Liver (tissue), 9 donors: ENCODE measurements around the gene P2RX3. TPM values are rescaled to one million over a fixed set of nuclear protein-coding genes. Genes with fewer than 3 reads are reported as not detected.

Experiments
- DNase-seq: peaks from one replicate; pipeline ENCODE4 v3.0.0-alpha.2; 2017; ENCODE audit warnings: low spot score
- H3K27ac ChIP-seq, 2 donors: one replicate each; pipeline ENCODE4 v1.7.0; 2013; ENCODE audit warnings: inconsistent platforms in 2 of 2, low read length in 2 of 2, control low read depth in 1 of 2, low read depth in 1 of 2, mild to moderate bottlenecking in 1 of 2
- H3K27me3 ChIP-seq, 4 donors: one replicate each; pipeline versions ENCODE4 v1.6.1 to v1.7.0; 2013; ENCODE audit warnings: low read length in 3 of 4, inconsistent platforms in 1 of 4, mild to moderate bottlenecking in 1 of 4, moderate library complexity in 1 of 4; ENCODE audit not compliant: control insufficient read depth in 4 of 4, insufficient read depth in 4 of 4
- H3K36me3 ChIP-seq, 4 donors: one replicate each; pipeline versions ENCODE4 v1.6.1 to v1.7.0; 2013; ENCODE audit warnings: low read length in 3 of 4, mild to moderate bottlenecking in 3 of 4, low read depth in 1 of 4, moderate library complexity in 1 of 4; ENCODE audit not compliant: control insufficient read depth in 4 of 4, insufficient read depth in 3 of 4
- H3K4me1 ChIP-seq, 4 donors: one replicate each; pipeline versions ENCODE4 v1.6.1 to v1.7.0; 2013; ENCODE audit warnings: low read length in 3 of 4, mild to moderate bottlenecking in 3 of 4, moderate library complexity in 1 of 4; ENCODE audit not compliant: control insufficient read depth in 4 of 4, insufficient read depth in 4 of 4
- H3K4me3 ChIP-seq, 3 donors: one replicate each; pipeline versions ENCODE4 v1.6.1 to v1.7.0; 2013; ENCODE audit warnings: low read length in 3 of 3, control low read depth in 1 of 3, low read depth in 1 of 3, mild to moderate bottlenecking in 1 of 3
- H3K9ac ChIP-seq, 2 donors: one replicate each; pipeline ENCODE4 v1.7.0; 2013; ENCODE audit warnings: low read length in 2 of 2, mild to moderate bottlenecking in 2 of 2, moderate library complexity in 2 of 2, control low read depth in 1 of 2, low read depth in 1 of 2
- H3K9me3 ChIP-seq, 4 donors: one replicate each; pipeline versions ENCODE4 v1.6.1 to v1.7.0; 2013; ENCODE audit warnings: low read length in 3 of 4; ENCODE audit not compliant: control insufficient read depth in 4 of 4
- EGR1 ChIP-seq, 2 donors: IDR thresholded peaks; 2 replicates each; pipeline ENCODE4 v1.6.1; 2016 to 2018; ENCODE audit warnings: antibody characterized with exemption in 2 of 2, low read depth in 2 of 2
- FOXA1 ChIP-seq: IDR thresholded peaks from 2 replicates; pipeline ENCODE4 v1.6.1; 2016; ENCODE audit warnings: antibody characterized with exemption
- FOXA2 ChIP-seq: IDR thresholded peaks from 2 replicates; pipeline ENCODE4 v1.6.1; 2016; ENCODE audit warnings: antibody characterized with exemption
- GABPA ChIP-seq, 2 donors: IDR thresholded peaks in 1 of 2; conservative IDR thresholded peaks in 1 of 2; 2 replicates each; pipeline ENCODE4 v1.6.1; 2016; ENCODE audit warnings: antibody characterized with exemption in 2 of 2, mild to moderate bottlenecking in 1 of 2, moderate library complexity in 1 of 2
- HNF4A ChIP-seq, 2 donors: conservative IDR thresholded peaks; 2 replicates each; pipeline ENCODE4 v1.6.1; 2016; ENCODE audit warnings: antibody characterized with exemption in 2 of 2, mild to moderate bottlenecking in 2 of 2
- HNF4G ChIP-seq: IDR thresholded peaks from 2 replicates; pipeline ENCODE4 v1.6.1; 2016; ENCODE audit warnings: antibody characterized with exemption
- JUND ChIP-seq, 2 donors: IDR thresholded peaks; 2 replicates each; pipeline ENCODE4 v1.6.1; 2016; ENCODE audit warnings: antibody characterized with exemption in 2 of 2
- RAD21 ChIP-seq, 2 donors: IDR thresholded peaks; 2 replicates each; pipeline ENCODE4 v1.6.1; 2016; ENCODE audit warnings: antibody characterized with exemption in 2 of 2, mild to moderate bottlenecking in 2 of 2
- RXRA ChIP-seq, 2 donors: IDR thresholded peaks; 2 replicates each; pipeline ENCODE4 v1.6.1; 2017 to 2018; ENCODE audit warnings: antibody characterized with exemption in 2 of 2, mild to moderate bottlenecking in 1 of 2
- SP1 ChIP-seq: IDR thresholded peaks from 2 replicates; pipeline ENCODE4 v1.6.1; 2018; ENCODE audit warnings: antibody characterized with exemption, mild to moderate bottlenecking
- TAF1 ChIP-seq: conservative IDR thresholded peaks from 2 replicates; pipeline ENCODE4 v1.6.1; 2016; ENCODE audit warnings: antibody characterized with exemption, mild to moderate bottlenecking
- YY1 ChIP-seq: IDR thresholded peaks from 2 replicates; pipeline ENCODE4 v1.6.1; 2016; ENCODE audit warnings: antibody characterized with exemption, mild to moderate bottlenecking
- WGBS: extraction: QIAGEN DNeasy Blood & Tissue Kit; methylation state at CpG from one replicate; pipeline ENCODE4 v1.1.7; 2013; 5-methylcytosine and 5-hydroxymethylcytosine counted together
- polyA plus RNA-seq, 2 donors: library from polyadenylated mRNA; stranded (reverse) in 1 of 2; unstranded in 1 of 2; fragments of 200-250 nt in 1 of 2; fragments of >200 nt in 1 of 2; fragmentation: Nextera tagmentation in 1 of 2; extraction: Ambion mirVana in 1 of 2; gene quantifications; one replicate each; pipeline versions ENCODE4 v1.2.1 to v1.2.3, GENCODE V29; 2013 to 2015
- total RNA-seq, 2 donors: library from RNA; depleted of rRNA; stranded (reverse); fragments of >200 nt; gene quantifications; one replicate each; pipeline ENCODE4 v1.2.3, GENCODE V29; 2014
- TF ChIP-seq, protein P1 (sequence below): IDR thresholded peaks from 2 replicates; pipeline ENCODE4 v1.6.1; 2016; ENCODE audit warnings: antibody characterized with exemption, mild to moderate bottlenecking
- TF ChIP-seq, protein P2 (sequence below): IDR thresholded peaks from 2 replicates; pipeline ENCODE4 v1.6.1; 2016; ENCODE audit warnings: antibody characterized with exemption
- TF ChIP-seq, protein P3 (sequence below): fragments of 150-350 bp; IDR thresholded peaks from 2 replicates; pipeline ENCODE4 v1.5.1; 2017; ENCODE audit warnings: improper control_type of control experiment, low read depth, low read length; ENCODE audit not compliant: missing input control
- TF ChIP-seq, protein P4 (sequence below): IDR thresholded peaks from 2 replicates; pipeline ENCODE4 v1.6.1; 2016; ENCODE audit warnings: antibody characterized with exemption
- TF ChIP-seq, protein P5 (sequence below): IDR thresholded peaks from 2 replicates; pipeline ENCODE4 v1.6.1; 2016; ENCODE audit warnings: antibody characterized with exemption
- donor health status: healthy.
- donor health status: healthy.
- donor health status: healthy.
- donor health status: healthy.
- donor health status: healthy.

Gene P2RX3
- total and polyA plus RNA-seq, 4 donors: 0.18 to 0.33 (median 0.23) TPM

DNA sequence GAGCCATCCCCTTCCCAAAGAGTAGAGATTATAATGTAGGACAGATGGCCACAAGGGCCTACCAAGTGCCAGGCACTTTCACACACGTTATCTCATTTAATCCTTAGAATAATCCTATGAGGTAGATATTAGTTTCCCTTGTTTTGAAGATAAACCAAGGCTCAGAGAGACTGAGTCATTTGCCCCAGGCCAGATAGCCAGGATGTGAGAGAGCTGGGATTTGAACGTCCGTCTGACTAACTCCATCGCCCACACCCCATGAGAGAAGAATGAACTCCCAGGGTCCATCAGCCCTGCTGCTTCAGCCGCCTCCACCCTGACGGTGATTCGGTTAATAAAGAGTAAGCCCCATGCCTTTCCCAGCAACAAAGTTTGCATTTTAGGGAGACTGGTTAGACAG lies 32.1 kb downstream of the P2RX3 start:
- Histone ChIP-seq H3K4me1 (no peaks in the 10 kb centered on the region), H3K27me3 (no peaks in the 10 kb centered on the region), H3K9me3 (no peaks in the 10 kb centered on the region), H3K36me3 (no peaks in the 10 kb centered on the region), H3K4me3 (no peak overlapping the region), H3K27ac (no peak overlapping the region), H3K9ac (no peak overlapping the region)
- WGBS: 95% methylated on average over 7 of the region's 7 CpGs
- no peak for TF ChIP-seq GABPA (IDR thresholded peaks at IDR 0.05 in 1 of 2, conservative IDR thresholded peaks at IDR 0.05 in 1 of 2)
- no peak for TF ChIP-seq HNF4A (conservative IDR thresholded peaks at IDR 0.05)
- TF ChIP-seq, protein P1, sequence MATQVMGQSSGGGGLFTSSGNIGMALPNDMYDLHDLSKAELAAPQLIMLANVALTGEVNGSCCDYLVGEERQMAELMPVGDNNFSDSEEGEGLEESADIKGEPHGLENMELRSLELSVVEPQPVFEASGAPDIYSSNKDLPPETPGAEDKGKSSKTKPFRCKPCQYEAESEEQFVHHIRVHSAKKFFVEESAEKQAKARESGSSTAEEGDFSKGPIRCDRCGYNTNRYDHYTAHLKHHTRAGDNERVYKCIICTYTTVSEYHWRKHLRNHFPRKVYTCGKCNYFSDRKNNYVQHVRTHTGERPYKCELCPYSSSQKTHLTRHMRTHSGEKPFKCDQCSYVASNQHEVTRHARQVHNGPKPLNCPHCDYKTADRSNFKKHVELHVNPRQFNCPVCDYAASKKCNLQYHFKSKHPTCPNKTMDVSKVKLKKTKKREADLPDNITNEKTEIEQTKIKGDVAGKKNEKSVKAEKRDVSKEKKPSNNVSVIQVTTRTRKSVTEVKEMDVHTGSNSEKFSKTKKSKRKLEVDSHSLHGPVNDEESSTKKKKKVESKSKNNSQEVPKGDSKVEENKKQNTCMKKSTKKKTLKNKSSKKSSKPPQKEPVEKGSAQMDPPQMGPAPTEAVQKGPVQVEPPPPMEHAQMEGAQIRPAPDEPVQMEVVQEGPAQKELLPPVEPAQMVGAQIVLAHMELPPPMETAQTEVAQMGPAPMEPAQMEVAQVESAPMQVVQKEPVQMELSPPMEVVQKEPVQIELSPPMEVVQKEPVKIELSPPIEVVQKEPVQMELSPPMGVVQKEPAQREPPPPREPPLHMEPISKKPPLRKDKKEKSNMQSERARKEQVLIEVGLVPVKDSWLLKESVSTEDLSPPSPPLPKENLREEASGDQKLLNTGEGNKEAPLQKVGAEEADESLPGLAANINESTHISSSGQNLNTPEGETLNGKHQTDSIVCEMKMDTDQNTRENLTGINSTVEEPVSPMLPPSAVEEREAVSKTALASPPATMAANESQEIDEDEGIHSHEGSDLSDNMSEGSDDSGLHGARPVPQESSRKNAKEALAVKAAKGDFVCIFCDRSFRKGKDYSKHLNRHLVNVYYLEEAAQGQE: no peak
- TF ChIP-seq, protein P2, sequence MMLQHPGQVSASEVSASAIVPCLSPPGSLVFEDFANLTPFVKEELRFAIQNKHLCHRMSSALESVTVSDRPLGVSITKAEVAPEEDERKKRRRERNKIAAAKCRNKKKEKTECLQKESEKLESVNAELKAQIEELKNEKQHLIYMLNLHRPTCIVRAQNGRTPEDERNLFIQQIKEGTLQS: no peak
- TF ChIP-seq, protein P3, sequence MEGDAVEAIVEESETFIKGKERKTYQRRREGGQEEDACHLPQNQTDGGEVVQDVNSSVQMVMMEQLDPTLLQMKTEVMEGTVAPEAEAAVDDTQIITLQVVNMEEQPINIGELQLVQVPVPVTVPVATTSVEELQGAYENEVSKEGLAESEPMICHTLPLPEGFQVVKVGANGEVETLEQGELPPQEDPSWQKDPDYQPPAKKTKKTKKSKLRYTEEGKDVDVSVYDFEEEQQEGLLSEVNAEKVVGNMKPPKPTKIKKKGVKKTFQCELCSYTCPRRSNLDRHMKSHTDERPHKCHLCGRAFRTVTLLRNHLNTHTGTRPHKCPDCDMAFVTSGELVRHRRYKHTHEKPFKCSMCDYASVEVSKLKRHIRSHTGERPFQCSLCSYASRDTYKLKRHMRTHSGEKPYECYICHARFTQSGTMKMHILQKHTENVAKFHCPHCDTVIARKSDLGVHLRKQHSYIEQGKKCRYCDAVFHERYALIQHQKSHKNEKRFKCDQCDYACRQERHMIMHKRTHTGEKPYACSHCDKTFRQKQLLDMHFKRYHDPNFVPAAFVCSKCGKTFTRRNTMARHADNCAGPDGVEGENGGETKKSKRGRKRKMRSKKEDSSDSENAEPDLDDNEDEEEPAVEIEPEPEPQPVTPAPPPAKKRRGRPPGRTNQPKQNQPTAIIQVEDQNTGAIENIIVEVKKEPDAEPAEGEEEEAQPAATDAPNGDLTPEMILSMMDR: no peak
- TF ChIP-seq FOXA2: no peak
- DNase-seq: no peak

DNA sequence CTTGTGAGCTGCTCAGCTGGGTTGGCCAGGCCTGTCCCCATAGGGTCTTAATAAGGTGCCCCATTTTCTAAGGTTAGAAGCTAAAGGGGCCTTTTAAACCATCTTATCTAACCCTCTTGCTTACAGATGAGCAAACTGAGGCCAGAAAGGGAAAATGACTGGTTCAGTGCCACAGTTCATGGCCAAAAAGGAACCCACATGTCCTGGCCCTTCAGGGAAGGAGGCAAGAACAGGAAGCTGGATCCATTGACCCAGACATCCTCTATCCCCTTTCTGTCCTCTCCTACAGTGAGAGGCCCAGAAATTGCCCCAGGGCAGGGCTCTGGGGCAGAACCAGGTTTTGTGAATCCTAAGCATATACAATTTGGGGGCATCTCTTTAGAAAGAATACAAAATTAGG lies 32.8 kb downstream of the P2RX3 start:
- DNase-seq: no peak
- Histone ChIP-seq H3K27me3 (no peaks in the 10 kb centered on the region), H3K36me3 (no peaks in the 10 kb centered on the region)

DNA sequence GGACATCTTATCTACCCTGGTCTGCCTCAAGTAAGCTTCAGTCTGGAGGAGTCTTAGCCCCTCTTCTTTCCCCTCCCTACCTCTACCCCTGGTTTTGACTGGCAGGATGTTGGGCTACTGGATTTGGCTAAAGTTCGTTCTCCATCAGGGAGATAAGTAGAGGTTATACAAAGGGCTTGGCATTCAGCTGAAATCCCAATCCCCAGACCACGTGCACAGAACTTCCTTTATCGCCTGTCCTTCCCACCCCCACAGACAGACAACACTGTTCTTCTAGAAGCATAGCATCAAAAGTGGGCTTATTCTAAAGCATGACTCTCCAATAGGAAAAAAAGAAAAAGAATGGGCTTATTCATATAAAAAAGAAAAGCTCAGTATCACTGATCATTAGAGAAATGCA lies 35.0 kb downstream of the P2RX3 start:
- no peaks in the 10 kb centered on the region for H3K27me3 ChIP-seq
- no peak overlapping the region for H3K27ac ChIP-seq
- H3K36me3 ChIP-seq: no peaks in the 10 kb centered on the region
- H3K4me1 ChIP-seq: no peaks in the 10 kb centered on the region
- whole genome bisulfite sequencing: 52% methylated on average over 3 of the region's 3 CpGs
- H3K9me3 ChIP-seq: no peaks in the 10 kb centered on the region
- H3K4me3 ChIP-seq: no peak overlapping the region
- no peak for TF ChIP-seq HNF4A (conservative IDR thresholded peaks at IDR 0.05)
- TF ChIP-seq GABPA (IDR thresholded peaks at IDR 0.05 in 1 of 2, conservative IDR thresholded peaks at IDR 0.05 in 1 of 2): no peak
- no peak for TF ChIP-seq RAD21 (IDR thresholded peaks at IDR 0.05)
- TF ChIP-seq EGR1 (IDR thresholded peaks at IDR 0.05; ENCODE audit: low read depth in 2 of 2): no peak
- TF ChIP-seq RXRA (IDR thresholded peaks at IDR 0.05): no peak
- TF ChIP-seq FOXA1: no peak
- TF ChIP-seq, protein P3: no peak
- TF ChIP-seq, protein P4, sequence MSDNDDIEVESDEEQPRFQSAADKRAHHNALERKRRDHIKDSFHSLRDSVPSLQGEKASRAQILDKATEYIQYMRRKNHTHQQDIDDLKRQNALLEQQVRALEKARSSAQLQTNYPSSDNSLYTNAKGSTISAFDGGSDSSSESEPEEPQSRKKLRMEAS: no peak
- TF ChIP-seq SP1: no peak
- TF ChIP-seq, protein P5, sequence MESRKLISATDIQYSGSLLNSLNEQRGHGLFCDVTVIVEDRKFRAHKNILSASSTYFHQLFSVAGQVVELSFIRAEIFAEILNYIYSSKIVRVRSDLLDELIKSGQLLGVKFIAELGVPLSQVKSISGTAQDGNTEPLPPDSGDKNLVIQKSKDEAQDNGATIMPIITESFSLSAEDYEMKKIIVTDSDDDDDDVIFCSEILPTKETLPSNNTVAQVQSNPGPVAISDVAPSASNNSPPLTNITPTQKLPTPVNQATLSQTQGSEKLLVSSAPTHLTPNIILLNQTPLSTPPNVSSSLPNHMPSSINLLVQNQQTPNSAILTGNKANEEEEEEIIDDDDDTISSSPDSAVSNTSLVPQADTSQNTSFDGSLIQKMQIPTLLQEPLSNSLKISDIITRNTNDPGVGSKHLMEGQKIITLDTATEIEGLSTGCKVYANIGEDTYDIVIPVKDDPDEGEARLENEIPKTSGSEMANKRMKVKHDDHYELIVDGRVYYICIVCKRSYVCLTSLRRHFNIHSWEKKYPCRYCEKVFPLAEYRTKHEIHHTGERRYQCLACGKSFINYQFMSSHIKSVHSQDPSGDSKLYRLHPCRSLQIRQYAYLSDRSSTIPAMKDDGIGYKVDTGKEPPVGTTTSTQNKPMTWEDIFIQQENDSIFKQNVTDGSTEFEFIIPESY: no peak
- no peak for TF ChIP-seq TAF1
- no peak for TF ChIP-seq HNF4G
- no peak for TF ChIP-seq YY1
- no peak overlapping the region for H3K9ac ChIP-seq
- DNase-seq: no peak

More for the DNA sequence above, 32.8 kb downstream of the P2RX3 start:
- Histone ChIP-seq H3K9ac (no peak overlapping the region), H3K27ac (no peak overlapping the region), H3K4me1 (no peaks in the 10 kb centered on the region), H3K4me3 (no peak overlapping the region), H3K9me3 (no peaks in the 10 kb centered on the region)
- TF ChIP-seq FOXA2: no peak
- TF ChIP-seq RAD21 (IDR thresholded peaks at IDR 0.05): no peak
- TF ChIP-seq RXRA (IDR thresholded peaks at IDR 0.05): no peak
- TF ChIP-seq, protein P4: no peak
- TF ChIP-seq JUND (IDR thresholded peaks at IDR 0.05): no peak
- TF ChIP-seq YY1: no peak
